CD4-positive, alpha-beta T cell treated with Interleukin-21 for 1 hour (primary cell): ENCODE data around the gene HPCAL1.

Source experiments
- DNase-seq: peaks from one replicate; pipeline ENCODE4 v3.0.0-alpha.2; 2020

The HPCAL1 gene

DNA sequence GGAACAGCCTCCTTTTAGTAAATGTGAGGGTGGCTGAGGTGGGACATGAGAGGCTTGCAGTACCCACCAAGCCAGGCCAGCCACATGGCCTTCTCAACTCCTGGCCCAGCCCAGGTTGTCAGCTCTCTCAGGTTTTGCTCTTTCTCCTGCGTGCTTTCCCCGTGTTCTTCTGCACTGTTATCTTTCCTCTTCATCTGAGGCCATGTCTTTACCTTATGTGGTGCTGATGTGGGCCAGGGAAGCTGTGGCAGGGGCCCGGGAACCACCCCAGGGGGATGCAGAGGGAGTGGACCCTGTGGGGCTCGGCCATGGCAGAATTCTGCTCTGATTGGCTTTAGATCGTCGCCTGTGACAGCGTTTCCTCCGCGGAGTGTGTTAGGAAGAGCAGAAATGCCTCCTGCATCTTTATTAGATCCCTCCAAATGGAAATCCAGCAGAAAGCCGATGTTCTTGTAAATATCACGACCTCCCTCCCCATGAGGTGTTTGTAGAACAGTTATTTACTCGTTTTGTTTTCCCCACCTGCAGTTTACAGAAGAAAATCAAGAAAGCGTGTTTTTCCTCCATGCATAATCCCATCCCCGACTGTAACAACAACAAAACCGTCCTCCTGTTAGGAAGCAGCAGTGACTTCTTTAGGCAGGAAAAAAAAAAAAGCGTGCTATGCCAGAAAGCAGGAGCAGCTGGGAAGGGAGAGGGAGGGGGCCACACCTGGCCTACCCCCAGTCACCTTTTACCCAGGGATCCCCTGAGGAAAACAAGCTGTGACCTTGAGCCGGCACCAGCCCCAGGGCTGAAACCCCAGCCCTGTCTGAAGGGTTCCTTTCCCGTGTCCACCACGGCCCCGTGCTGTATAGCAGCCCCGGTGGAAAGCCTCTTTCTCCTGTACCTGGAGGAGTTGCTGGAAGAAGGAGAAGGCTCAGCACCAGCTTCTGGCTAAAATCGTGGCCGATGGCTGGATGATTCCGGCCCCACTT is 54.8 kb downstream of the HPCAL1 start:
- no peak for DNase-seq

DNA sequence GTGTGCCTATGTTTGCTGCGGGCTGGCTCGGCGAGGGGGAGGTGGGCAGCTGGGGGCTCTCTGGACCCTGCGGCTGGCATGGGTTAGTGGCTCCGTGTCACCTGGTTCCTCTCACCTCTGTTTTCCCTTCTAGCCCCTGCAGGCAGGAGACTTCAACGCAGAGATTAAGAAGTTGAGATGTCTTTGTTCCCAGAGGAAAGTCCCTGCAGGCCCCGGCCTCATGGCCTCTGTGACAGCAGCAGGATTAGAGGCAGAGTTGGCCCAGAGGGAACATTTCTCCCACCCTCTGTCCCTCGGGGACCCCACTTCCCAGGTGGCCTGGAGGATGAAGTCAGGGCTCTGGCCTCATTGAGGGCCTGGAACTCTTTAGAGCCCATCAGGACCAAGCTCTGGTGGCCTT is 56.5 kb downstream of the HPCAL1 start:
- DNase-seq = no peak

GRCh38 chr2:10359731-10360329 is 57.1 kb downstream of the HPCAL1 start:
- no peak for DNase-seq

GRCh38 chr2:10360460-10360849 is 57.8 kb downstream of the HPCAL1 start:
- no peak for DNase-seq

DNA sequence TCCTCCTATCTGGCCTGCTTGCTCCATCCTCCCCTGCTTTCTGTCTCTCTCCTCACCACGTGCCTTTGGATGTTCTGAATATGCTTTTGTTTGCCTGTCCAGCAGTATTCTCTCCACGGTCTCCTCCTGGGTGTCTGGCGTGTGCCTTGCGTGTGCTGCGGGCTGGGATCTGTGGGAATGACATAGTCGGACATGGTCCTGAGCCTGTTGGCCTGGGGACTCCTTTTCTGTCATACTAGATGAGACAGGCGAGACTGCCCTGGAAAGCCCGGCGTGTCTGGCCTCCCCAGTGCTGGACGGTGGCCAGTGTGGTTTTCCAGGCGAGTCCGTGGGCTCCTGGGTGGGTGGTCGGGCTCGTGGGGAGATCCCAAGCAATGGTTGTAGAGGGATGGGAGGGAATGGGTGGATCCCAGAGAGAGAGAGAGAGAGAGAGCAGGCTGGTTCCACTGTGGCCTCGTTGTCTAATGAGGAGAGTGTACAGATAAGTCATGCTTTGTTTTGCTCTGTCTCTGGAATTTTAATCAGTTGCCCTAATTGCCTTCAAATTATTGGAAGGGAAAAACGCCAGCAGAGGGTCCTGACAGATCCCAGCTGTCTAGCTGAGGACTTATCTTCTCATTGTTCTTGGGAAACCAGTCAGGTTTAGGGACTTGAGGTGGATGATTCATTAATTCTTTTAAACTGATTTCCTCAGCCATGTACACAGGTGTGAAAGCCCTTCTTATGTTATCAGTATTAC is 58.3 kb downstream of the HPCAL1 start:
- no peak for DNase-seq

DNA sequence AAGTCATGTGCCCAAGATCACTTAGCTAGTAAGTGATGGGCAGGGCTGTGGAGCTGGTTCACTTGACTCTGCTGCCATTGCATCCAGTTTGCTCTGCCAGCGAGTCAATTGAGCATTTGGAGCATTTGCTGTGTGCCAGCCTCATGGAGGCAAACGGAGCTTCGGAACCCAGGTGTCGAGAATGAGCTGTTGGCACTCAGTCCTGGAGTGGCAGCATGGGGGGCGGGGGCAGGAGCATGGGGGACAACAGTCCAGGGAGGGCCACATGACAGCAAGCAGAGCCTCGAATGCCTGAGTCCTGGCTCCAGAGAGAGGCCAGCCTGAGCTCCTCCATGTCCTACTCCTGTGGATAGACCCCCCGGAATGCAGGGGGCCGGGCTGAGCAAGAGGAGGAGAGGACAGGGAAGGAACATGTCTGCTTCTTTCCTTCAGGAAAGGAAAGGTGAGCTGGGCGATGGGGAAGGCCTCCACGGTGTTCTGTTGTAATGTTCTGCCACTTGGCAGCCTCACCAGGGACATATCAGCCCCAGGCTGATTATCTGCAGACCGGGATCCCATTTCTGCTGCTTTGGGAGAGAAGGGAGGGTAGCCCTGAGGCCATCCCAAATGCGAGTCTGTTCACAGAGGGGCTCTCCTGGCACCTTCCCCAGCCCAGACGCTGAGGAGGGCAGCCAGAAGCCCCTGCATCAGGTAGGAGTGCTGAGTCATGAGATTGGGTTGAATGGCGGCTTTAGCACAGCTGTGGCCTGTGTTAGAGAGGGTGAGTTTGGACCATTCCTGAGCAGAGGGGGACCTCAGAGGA is 59.6 kb downstream of the HPCAL1 start:
- DNase-seq = no peak

DNA sequence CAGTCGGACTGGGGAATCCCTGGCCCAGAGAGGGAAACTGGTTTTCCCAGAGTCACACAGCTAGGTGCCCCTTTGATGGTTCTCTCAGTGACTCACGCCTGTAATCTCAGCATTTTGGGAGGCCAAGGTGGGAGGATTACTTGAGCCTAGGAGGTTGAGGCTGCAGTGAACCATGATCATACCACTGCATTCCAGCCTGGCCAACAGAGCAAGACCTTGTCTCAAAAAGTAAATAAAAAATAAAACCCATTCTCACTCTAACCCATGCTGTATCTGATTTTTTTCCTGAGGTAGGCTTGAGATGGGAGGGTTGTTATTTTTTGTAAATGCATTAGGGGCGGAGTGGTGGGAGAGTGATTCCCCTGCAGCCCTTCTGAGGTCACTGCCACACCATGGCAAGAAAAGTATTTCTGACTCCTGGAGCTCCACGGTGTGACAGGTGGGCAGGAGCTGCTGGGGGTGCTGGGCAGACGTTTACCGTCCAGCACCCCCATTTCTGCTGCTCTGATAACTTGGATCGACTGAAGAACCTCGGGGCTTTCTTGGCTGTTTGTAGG is 60.3 kb downstream of the HPCAL1 start:
- no peak for DNase-seq

- no peak for DNase-seq
These were observed 61.3 kb downstream of the HPCAL1 start for GRCh38 chr2:10363861-10364610.

GRCh38 chr2:10365412-10365811 is 62.7 kb downstream of the HPCAL1 start:
- DNase-seq = no peak

GRCh38 chr2:10366601-10367270 is 64.0 kb downstream of the HPCAL1 start:
- DNase-seq = no peak

- DNase-seq = no peak
These were observed 65.1 kb downstream of the HPCAL1 start for GRCh38 chr2:10367472-10368439.

DNA sequence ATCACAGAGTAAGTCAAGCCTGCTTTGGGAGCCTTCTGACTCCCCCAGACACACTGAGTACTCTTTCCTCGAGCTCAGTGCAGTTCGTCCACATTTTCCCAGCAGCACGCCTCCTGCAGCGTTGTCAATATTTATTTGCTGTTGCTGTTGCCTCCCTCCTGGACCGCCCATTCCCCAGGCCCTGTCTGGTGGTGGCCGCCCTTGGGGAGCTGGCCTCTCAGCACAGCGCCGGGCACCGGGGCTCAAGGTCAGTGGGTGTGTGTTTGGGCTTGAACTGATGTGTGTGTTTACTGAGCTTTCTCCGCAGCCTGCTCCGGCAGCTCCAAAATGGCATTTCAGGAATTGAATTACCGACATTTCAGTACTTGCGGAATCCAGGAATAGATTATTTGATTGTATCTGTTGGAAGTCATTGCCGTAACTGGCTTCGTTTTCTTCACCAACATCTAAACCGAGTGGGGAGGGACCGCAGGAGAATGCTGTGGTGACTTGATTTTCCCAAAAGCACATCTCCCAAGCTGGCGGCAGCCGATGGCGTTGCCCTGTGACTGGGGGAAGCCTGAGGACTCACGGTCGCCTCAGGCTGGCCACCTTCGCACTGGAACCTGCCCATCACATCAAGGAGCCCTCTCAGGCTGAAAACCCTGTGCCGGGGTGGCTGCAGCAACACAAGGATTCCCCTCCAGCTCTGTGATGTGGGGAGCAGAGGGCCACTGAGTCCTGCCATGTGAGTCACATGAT is 66.0 kb downstream of the HPCAL1 start:
- DNase-seq = no peak

GRCh38 chr2:10369269-10370255 is 66.9 kb downstream of the HPCAL1 start:
- DNase-seq = no peak

DNA sequence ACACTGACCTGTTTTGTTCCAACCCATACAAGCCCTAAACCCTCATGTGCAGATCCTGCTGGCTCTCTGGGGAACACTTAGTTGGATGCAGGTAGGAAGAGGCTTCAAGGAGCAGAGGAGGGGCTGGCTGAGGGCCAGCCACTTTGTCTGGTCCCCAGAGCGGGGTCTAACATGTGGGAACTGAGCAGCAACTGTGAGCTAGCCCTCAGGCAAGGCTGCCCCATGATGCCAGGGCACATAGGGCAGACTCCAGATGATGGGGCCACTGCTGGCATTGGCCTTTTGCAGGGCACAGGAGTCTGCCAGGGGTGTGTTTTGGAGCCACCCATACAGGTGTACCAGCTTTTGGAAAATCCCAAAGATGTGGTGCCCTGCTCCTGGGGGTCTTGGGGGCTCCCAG is 67.7 kb downstream of the HPCAL1 start:
- DNase-seq = no peak

DNA sequence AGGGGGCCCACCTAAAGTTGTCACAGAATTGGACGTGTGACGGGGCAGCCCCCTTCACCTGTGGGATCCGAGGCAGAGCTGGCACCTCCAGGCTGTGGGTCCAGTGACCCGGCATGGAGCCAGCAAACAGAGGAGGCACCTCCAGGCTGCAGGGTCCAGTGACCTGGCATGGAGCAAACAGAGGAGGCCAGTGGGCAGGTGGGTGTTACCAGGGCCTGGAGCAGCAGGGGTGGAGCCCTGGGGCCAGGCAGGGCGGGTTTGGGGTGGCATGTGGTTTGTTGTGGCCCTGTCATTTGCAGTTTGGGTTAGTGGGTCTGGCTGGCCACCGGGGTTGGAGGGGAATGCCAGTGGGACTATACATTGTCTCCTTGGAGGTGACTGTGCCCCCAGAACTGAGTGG is 68.2 kb downstream of the HPCAL1 start:
- DNase-seq = no peak

- DNase-seq = no peak
These were observed 68.9 kb downstream of the HPCAL1 start for GRCh38 chr2:10371441-10372196.
